GM12872 (cell line): ENCODE measurements around the gene ISG15.

Source experiments
- TF ChIP-seq, protein P1 (sequence below): IDR thresholded peaks from 3 replicates; pipeline ENCODE4 v1.5.1; 2011; ENCODE audit warnings: low read depth, mild to moderate bottlenecking, low read length, moderate library complexity; ENCODE audit not compliant: insufficient read depth

Gene ISG15

DNA sequence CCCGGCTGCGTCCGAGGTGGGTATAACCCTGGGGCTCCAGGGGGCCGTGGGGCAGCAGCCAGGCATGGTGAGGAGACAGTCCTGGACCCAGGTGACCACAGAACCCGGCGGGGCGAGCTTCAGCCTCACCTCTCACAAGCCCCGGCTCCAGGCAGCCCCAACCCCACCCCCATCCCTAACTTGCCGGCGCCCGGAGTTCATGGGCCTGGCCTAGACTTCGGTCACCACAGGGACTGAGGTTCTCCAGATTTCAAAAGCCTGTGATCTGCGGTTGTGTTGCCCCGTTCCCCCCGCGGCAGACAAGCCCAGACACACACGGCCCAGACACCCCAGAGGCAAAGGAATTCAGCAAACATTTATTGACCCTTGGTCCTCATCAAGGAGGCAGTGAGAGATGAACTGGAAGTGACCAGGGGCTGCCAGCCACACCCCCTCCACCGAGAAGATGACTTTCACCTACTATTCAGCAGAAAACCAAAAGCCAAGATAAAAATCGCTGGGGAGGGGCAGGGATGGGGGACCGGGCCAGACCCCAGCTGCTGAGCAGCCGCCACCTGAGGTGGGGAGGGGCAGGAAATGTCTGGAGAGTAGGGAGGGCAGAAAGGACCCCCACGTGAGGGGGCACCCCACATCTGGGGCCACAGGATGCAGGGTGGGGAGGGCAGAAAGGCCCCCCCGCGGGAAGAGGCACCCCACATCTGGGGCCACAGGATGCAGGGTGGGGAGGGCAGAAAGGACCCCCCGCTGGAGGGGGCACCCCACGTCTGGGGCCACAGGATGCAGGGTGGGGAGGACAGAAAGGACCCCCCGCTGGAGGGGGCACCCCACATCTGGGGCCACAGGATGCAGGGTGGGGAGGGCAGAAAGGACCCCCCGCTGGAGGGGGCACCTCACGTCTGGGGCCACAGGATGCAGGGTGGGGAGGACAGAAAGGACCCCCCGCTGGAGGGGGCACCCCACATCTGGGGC, 17.3 kb upstream of the ISG15 start:
- TF ChIP-seq, protein P1, sequence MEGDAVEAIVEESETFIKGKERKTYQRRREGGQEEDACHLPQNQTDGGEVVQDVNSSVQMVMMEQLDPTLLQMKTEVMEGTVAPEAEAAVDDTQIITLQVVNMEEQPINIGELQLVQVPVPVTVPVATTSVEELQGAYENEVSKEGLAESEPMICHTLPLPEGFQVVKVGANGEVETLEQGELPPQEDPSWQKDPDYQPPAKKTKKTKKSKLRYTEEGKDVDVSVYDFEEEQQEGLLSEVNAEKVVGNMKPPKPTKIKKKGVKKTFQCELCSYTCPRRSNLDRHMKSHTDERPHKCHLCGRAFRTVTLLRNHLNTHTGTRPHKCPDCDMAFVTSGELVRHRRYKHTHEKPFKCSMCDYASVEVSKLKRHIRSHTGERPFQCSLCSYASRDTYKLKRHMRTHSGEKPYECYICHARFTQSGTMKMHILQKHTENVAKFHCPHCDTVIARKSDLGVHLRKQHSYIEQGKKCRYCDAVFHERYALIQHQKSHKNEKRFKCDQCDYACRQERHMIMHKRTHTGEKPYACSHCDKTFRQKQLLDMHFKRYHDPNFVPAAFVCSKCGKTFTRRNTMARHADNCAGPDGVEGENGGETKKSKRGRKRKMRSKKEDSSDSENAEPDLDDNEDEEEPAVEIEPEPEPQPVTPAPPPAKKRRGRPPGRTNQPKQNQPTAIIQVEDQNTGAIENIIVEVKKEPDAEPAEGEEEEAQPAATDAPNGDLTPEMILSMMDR = no peak

DNA sequence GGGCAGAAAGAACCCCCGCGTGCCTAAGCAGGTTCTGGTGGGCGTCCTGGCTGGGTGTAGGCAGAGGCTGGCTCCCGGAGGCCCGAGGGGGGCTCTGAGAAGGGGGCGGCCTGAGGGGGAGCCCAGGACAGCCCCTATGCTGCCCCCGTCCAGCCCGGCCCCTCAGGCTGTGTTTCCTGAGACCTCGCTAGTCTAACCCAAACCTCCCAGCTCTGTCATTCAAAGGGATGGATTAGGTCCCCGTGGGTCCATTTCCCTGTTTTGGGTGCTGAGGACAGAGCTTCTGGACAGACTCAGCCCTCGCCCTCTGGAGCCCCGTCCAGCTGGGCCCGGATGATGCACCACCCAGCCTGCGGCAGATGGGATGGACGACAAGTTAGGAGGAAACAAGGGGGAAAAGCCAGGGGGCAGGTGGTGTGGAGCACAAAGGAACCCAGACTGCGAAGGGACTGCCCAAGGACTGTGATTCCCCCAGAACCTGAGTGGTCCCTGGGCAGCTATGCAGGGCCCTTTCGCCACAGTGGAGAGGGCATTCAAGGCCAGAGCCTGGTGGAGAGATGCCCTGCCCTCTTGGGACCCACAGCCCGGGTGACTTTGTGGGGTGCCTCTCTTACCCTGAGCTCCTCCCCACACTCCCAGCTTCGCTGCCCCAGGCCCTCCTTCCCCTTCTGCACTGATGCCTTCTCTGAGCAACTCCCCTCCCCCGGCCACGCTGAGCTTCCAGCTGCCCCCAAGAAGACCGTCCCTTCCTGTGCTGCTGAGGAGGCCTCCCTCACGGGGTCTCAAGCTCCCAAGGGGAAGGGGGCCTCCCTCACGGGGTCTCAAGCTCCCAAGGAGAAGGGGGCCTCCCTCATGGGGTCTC, 16.2 kb upstream of the ISG15 start:
- TF ChIP-seq, protein P1 = no peak

DNA sequence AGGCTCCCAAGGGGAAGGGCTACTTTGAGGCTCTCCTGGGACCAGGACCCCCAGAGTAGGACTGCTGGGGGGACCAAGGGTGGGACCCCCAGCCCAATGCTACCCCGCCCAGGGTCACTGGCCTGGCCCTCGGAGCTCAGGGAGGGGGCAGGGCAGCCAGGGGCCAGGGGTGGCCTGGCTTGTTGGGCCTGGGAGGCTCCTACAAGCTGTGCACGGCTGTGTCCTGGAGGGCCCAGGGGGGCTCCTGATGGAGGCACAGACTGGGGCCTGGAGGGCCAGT, 15.6 kb upstream of the ISG15 start:
- TF ChIP-seq, protein P1 = no peak

DNA sequence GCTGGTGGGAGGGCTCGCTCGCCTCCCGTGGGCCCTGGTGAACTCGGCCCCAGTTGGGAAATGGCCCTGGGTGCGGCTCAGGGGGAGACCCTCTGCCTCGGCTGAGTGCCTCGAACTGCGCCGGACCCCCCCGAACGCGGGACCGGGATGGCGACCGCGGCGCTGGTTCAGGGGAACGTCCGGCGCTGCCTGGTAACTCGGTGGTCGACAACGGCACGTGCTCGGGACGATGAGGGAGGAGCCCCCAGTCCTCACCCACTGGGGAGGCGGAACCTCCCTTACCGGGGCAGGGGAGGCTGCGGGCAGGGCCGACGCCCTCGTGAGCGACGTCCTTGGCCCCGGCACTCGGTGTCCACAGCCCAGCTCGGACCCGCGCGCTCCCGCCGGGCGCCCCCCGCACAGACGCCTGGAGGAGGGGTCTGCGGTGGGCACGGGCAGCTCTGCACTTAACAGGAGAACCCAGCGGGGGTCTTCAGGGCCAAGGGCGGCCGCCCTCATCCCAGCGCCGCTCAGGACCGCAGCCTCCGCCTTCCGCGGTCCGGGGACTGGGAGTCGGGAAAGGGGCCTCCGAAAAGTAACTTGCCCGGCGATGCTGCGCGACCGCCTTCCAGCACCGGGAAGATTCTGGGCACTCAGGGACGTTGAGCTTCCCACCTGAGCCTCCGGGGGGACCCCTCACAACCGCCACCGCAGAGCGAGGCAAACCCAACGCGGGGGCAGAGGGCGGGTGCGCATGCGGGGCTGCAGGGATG, 15.1 kb upstream of the ISG15 start:
- TF ChIP-seq, protein P1 = no peak

DNA sequence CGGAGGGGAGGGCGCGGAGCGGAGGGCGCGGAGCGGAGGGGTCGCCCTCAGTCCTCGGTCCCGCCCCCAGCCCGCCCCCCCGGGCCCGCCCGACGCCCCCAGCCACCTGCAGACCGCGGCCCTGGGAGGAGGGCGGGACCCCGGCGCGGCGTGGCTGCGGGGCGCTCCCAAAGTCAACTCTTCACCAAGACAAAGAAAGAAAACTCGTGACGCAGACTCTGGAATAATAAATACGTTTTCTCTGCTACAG, 14.6 kb upstream of the ISG15 start:
- TF ChIP-seq, protein P1 = no peak

DNA sequence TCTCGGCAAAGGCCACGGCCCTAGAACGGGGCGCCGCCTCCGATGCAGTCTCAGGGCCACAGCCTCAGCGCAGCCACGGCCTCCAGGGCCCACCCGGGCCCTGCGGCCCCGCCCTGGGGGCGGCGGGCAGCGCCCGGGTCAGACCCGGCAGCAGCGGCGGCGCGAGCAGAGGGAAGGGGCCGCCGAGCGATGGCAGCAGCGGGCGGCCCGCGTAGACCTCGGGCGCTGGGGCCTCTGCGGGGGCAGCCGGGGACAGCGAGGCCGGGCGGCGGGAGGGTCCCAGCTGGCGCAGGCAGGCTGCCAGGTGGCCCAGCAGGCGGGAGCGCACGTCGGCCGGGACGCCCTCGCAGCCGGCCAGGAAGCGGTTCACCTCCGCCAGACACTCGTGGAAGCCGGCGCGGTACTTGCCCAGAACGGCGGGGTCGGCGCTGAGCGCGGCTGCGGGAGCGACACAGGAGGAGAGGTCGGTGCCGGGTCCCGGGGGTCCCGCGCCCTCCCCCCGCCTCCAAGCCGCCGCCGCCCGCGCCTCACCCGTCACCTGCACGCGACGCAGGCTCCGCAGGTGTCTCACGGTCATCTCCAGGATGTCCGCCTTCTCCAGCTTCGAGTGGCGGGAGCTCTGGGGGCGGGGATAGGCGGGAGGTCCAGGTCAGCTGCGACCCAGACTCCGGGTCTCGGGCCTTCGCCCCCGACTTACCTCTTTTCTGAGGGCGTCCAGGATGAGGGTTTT, 14.1 kb upstream of the ISG15 start:
- TF ChIP-seq, protein P1 = no peak
